WI38 (cell line): Measurements from ENCODE around the gene ABHD6.

Experiments used
- H3K4me3 ChIP-seq: 2 replicates; pipeline ENCODE4 v1.5.1; 2011; ENCODE audit warnings: low read depth, mild to moderate bottlenecking, control low read depth, low read length
- TF ChIP-seq, protein P1 (sequence below): IDR thresholded peaks from 2 replicates; pipeline ENCODE4 v1.5.1; 2012; ENCODE audit warnings: low read depth, mild to moderate bottlenecking, control low read depth, low read length

The ABHD6 gene

DNA sequence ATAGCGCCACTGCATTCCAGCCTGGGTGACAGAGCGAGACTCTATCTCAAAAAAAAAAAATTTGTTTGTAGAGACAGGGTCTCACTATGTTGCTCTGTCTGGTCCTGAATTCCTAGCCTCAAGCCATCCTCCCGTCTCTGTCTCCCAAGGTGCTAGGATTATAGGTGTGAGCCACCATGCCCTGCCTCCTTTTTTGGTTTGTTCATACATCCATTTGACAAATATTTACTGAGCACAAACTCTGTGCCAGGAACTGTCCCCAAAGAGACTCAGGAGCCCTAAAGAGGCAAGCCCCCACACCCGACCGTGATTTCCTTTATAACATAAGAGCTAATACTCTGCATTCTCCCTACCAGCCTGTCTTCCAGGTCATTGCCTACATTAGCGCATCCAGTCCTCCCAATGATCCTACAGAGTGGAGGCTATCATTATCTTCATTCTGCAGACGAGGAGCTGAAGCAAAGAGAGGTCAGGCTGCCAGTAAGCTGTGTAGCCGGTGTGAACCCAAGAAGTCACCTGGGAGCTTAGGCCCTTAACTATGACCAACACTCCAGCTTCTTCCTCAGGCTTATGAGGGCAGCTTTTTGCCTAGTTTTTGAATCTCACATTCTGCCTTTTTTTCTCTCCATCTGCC lies 88.8 kb downstream of the ABHD6 start:
- H3K4me3 ChIP-seq: no peak overlapping the region
- TF ChIP-seq, protein P1, sequence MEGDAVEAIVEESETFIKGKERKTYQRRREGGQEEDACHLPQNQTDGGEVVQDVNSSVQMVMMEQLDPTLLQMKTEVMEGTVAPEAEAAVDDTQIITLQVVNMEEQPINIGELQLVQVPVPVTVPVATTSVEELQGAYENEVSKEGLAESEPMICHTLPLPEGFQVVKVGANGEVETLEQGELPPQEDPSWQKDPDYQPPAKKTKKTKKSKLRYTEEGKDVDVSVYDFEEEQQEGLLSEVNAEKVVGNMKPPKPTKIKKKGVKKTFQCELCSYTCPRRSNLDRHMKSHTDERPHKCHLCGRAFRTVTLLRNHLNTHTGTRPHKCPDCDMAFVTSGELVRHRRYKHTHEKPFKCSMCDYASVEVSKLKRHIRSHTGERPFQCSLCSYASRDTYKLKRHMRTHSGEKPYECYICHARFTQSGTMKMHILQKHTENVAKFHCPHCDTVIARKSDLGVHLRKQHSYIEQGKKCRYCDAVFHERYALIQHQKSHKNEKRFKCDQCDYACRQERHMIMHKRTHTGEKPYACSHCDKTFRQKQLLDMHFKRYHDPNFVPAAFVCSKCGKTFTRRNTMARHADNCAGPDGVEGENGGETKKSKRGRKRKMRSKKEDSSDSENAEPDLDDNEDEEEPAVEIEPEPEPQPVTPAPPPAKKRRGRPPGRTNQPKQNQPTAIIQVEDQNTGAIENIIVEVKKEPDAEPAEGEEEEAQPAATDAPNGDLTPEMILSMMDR: no peak

DNA sequence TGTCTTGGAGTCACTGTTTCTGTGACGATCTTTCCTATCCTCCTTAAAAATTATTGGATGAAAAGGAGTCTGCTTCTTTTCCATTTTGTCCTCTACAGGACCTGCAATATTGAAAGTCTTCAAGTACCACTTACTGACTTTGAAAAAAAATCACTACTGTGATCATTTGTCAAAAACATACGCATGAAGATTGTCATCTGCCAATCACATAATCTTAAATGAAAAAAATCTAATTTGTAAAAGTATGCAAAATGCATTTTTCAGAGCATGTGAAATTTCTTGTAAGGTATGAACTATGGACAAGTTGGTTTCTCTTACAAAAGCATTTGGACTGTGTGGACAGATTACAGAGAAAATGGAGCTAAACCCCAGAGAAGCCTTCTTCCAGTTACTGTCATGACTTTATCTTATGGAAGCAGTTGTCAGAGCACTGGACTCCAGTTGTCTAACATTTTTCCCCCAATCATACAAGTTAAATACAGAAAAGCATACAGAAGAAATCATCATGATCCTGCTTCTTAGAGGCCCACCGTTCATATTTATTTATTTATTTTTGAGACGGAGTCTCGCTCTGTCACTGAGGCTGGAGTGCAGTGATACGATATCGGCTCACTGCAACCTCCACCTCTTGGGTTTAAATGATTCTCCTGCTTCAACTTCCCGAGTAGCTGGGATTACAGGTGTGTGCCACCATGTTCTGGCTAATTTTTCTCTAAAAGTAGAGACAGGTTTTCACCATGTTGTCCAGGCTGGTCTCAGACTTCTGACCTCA lies 91.7 kb downstream of the ABHD6 start:
- TF ChIP-seq, protein P1: no peak

DNA sequence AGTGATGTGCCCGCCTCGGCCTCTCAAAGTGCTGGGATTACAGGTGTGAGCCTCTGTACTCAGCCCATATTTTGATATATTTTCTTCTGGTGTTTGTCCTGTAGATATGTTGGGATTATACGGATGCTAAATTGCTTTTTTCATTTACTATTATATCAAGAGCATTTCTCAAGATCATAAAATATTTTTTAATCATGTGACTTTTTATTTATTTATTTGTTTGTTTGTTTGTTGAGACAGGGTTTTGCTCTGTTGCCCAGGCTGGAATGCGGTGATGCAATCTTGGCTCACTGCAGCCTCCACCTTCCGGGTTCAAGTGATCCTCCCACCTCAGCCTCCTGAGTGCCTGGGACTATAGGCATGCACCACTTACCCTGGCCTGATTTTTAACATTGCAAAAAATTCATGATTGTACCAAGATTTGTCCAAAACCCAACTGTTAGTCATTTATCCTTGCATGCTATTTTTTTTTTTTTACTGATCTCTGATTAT lies 92.4 kb downstream of the ABHD6 start:
- TF ChIP-seq, protein P1: no peak

More for the DNA sequence above, 91.7 kb downstream of the ABHD6 start:
- no peak overlapping the region for H3K4me3 ChIP-seq

DNA sequence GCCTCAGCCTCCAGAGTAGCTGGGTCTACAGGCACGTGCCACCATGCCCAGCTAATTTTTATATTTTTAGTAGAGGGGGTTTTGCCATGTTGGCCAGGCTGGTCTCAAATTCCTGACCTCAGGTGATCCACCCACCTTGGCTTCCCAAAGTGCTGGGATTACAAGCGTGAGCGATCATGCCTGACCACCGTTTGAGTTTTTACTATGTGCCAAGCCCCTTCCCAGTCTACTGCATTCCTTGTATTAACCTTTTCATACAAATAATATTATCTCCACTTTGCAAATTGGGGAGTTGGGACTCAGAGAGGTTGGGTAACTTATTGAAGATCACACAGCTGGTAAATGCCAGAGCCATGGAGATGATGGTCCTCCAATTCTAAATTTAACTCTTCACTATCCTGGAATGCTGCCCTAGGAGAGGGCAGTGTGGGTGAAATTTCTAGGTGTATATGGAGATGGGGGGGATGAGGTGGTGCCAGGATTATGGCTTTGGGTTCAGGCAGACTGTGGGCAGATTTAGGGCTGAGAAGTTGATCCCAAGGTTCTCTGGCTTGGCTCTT lies 94.1 kb downstream of the ABHD6 start:
- TF ChIP-seq, protein P1: no peak
- no peak overlapping the region for H3K4me3 ChIP-seq

More for the DNA sequence above, 92.4 kb downstream of the ABHD6 start:
- H3K4me3 ChIP-seq: no peak overlapping the region

DNA sequence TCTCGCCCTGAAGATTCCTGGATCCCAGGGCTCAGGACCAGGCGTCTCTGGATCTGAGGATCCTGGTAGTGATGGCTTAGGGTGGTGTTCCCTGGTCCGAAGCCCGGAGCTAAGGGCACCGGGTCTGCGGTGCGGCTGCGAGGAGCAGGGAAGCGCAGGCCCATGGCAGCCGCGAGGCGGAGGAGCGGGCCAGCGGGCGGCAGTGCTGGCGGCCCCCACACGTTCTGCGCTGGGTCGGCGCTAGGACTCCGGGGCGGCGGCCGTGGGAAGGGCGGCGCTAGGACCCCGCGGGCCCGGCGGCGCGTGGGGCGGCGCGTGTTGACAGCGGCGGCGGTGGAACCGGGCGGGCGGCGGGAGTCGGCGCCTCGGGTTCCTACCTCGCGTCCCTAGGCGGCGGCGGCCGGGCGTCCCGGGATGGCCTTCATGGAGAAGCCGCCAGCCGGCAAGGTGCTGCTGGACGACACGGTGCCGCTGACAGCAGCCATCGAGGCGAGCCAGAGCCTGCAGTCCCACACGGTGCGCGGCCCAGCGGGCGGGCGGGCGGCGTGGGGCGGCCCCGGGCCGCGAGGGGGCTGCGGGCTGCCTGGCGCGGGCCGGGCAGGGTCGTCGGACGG lies 95.1 kb downstream of the ABHD6 start, which contains the start of gene PXK:
PXK (plus strand) TSS at position 318 of the 614 bp plus-strand sequence; CDS start at position 415, 97 bp downstream.
- TF ChIP-seq, protein P1: peak; percentile 12; the same call in 1 of the 2 replicates
- peak within 1 kb of the TSS; percentile 74 for H3K4me3 ChIP-seq

DNA sequence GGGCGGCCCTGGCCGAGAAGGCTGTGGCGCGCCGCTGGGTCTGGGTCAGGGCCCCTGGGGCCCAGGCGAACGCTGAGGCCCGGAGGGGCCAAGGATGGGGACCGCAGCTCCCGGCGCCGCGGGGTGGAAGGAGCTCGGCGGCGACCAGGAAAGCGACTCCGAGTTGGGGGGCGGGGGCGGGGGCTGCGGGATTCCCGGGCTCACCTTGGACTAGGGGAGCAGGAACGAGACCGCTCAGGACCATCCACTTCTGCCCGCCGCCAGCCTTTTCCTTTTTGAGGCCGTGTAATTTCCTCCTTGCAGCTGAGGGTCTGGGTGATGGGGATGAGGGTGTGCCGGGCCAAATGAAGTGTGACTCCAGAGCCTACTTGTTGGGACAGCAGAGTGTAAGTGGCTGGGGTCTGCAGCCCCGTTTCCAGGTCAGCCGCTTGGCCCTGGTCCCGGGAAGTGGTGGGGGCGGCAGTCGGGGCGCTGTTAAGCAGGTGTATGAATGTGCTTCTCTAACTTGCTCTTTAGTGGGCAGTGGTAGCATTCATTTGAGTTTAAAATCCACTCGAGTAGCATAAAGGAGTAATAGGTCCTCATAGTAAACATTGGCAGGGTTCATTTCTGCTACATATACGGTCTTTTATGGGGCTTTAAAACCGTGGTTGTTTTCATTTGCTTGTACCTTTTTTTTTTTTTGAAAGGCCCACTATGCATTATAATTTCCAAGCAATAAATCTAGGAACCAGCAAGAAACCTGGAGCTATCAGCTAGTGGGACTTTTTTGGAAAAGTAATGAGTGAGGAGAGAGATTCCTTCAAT lies 95.8 kb downstream of the ABHD6 start:
- peak overlapping the region; percentile 74 for H3K4me3 ChIP-seq
- TF ChIP-seq, protein P1: no peak
